Colonic mucosa (tissue), 4 donors: ENCODE results near the gene PAX5. TPM values are rescaled to one million over a fixed set of nuclear protein-coding genes. Genes with fewer than 3 reads are reported as not detected.

ENCODE experiments used
- DNase-seq: peaks from one replicate; pipeline ENCODE4 v3.0.0-alpha.2; 2020
- H3K27ac ChIP-seq: fragments of 200-600 bp; one replicate; pipeline ENCODE4 v1.8.0; 2021
- H3K27me3 ChIP-seq: fragments of 200-600 bp; one replicate; pipeline ENCODE4 v1.8.0; 2021
- H3K36me3 ChIP-seq: fragments of 200-600 bp; one replicate; pipeline ENCODE4 v1.8.0; 2021
- H3K4me1 ChIP-seq: fragments of 200-600 bp; one replicate; pipeline ENCODE4 v1.8.0; 2021; ENCODE audit warnings: mild to moderate bottlenecking
- H3K4me3 ChIP-seq: fragments of 200-600 bp; one replicate; pipeline ENCODE4 v1.8.0; 2021
- H3K9ac ChIP-seq, 2 donors: one replicate each; pipeline ENCODE4 v1.7.0; 2013; ENCODE audit warnings: control low read depth in 2 of 2, low read depth in 2 of 2, low read length in 2 of 2
- H3K9me3 ChIP-seq: fragments of 200-600 bp; one replicate; pipeline ENCODE4 v1.8.0; 2021
- intact Hi-C: fragments of 100-400 bp; cut with DNase I; formaldehyde crosslinking; loops from one replicate; pipeline ENCODE4 v1.14.1; 2022
- total RNA-seq, 2 donors: library from RNA; stranded (reverse); fragmentation: NEBNext Ultra II Directional in 1 of 2; extraction: Animal tissue kit (Norgen Biotek cat#: 25700) in 1 of 2; gene quantifications; one replicate each; pipeline ENCODE4 v1.2.1, GENCODE V29; 2021
- TF ChIP-seq, protein P1 (sequence below): fragments of 200-600 bp; IDR thresholded peaks from one replicate; pipeline ENCODE4 v1.8.0; 2022; ENCODE audit warnings: antibody characterized with exemption, mild to moderate bottlenecking
- donor health status: healthy.
- donor health status: DM: no; HTN: no; CAD: no.
- donor health status: DM: no; HTN: no; CAD: no.

The PAX5 gene
- total RNA-seq, 2 donors from 2014 or later = 0.08 to 0.32 TPM

DNA sequence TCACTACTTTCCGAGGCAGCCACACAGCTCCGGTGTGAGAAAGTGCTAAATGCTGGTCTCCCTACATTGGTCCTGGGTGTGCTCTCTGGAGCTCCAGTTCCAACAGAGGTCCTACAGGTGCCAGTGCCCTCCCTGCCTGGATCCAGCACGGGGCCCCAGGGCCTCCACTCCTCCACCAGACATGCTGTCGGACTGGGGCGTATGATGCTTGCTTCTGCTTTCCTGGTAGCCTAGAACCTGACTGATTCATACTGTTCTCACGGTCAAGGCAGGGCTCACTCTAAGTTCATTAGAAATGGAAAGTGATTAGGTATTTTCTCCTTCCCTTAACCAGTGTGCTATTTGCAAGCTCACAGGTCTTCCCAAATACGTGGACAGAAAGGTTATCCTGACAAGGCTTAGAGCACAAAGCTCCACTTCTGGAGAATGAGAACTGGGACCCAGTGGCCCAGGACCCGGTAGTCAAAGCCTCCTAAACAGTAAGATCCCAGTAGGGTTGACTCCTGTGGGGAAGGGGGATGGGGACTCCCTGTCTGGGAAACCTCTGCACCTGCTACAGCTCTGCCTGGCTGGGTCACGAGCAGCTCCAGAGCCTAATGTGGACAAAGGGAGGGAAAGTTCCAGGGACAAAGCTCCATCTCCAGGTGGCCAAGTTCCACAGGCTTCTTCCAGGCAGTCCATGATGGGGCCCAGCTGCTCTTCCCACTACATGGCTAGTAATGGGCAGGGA, 98.1 kb downstream of the PAX5 start:
- intact Hi-C loops = no loop called here
- Histone ChIP-seq H3K36me3 (no peaks in the 10 kb centered on the region), H3K27ac (no peak overlapping the region), H3K4me3 (no peak overlapping the region), H3K4me1 (no peaks in the 10 kb centered on the region), H3K9me3 (no peaks in the 10 kb centered on the region), H3K27me3 (no peaks in the 10 kb centered on the region), H3K9ac (no peak overlapping the region)
- TF ChIP-seq, protein P1, sequence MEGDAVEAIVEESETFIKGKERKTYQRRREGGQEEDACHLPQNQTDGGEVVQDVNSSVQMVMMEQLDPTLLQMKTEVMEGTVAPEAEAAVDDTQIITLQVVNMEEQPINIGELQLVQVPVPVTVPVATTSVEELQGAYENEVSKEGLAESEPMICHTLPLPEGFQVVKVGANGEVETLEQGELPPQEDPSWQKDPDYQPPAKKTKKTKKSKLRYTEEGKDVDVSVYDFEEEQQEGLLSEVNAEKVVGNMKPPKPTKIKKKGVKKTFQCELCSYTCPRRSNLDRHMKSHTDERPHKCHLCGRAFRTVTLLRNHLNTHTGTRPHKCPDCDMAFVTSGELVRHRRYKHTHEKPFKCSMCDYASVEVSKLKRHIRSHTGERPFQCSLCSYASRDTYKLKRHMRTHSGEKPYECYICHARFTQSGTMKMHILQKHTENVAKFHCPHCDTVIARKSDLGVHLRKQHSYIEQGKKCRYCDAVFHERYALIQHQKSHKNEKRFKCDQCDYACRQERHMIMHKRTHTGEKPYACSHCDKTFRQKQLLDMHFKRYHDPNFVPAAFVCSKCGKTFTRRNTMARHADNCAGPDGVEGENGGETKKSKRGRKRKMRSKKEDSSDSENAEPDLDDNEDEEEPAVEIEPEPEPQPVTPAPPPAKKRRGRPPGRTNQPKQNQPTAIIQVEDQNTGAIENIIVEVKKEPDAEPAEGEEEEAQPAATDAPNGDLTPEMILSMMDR = no peak
- DNase-seq = no peak

DNA sequence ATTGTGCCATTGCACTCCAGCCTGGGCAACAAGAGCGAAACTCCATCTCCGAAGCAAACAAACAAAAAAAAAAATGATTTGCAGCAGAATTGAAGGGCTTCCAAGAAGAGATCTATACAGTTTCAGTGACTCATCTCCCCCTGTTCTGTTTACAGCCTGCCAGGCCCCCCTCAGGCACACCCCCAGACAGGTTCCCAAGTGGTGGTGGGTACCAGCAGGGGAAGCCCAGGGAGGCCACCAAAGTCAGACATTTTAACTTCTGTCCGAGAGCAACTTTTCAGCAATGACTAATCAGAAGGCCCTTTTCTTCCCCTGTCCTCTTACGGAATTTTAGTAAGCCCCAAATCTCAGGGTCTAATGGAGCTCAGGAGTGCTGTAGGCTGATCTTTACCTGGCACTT, 98.7 kb downstream of the PAX5 start:
- no peaks in the 10 kb centered on the region for H3K36me3 ChIP-seq
- H3K4me3 ChIP-seq = no peak overlapping the region
- TF ChIP-seq, protein P1 = no peak
- H3K27me3 ChIP-seq = no peaks in the 10 kb centered on the region
- H3K9ac ChIP-seq = no peak overlapping the region
- no peaks in the 10 kb centered on the region for H3K9me3 ChIP-seq
- intact Hi-C loops = no loop called here
- no peak for DNase-seq
- H3K27ac ChIP-seq = no peak overlapping the region
- H3K4me1 ChIP-seq = no peaks in the 10 kb centered on the region

DNA sequence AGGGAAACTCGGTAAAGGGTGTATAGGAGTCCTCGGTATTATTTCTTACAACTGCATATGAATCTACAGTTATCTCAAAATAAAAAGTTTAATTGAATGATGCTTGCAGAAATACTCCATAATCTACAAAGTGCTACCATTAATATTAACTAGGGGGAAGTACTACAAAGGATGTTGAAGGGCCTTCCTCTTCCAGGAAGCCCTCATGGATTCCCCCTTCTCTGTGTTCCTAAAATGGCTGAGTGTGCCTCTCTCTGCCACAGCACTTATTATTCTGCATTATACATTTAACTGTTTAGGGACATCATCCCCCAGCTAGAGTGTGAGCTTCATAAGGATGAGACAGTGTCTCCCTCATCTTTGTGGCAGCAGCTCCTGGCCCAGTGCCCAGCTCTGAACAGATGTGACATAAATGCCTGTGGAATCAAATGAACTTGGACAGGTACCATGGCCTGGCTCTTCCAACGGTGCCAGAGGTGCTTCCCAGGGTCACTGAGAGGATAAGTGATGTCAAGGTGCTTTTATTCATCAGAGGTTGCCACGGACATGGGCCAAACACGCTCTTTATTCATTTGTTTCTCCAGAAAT, 99.5 kb downstream of the PAX5 start:
- no peaks in the 10 kb centered on the region for H3K9me3 ChIP-seq
- no peak for DNase-seq
- H3K4me1 ChIP-seq = no peaks in the 10 kb centered on the region
- no peaks in the 10 kb centered on the region for H3K36me3 ChIP-seq
- H3K27ac ChIP-seq = no peak overlapping the region
- no peaks in the 10 kb centered on the region for H3K27me3 ChIP-seq
- no peak overlapping the region for H3K4me3 ChIP-seq
- intact Hi-C loops = no loop called here
- TF ChIP-seq, protein P1 = no peak
- no peak overlapping the region for H3K9ac ChIP-seq

DNA sequence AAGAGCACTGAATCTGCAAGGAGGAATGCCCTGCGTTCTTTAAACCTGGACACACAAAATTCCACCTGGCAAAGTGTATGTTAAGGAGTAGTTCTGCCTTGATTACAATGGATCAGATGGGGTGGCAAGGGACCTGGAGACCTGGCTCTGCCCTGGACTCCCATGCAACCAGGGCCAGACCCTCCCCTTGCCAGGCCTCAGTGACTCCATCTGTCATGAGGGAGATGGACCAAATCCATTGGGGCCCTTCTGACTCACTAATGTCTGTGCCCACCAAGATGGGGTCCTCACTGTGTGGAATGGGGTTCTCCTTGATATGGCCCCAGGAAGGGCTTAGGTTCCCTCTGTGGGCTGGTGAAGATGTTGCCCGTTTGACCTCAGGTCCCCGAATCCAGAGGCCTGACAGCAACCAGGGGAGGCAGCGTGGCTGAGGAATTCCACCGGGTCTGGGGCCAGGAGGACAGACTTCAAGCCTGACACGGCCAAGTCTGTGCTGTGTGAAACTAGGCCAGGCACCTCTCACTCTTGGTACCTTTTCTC, 100.3 kb downstream of the PAX5 start:
- Histone ChIP-seq H3K27ac (no peak overlapping the region), H3K9ac (no peak overlapping the region), H3K27me3 (no peaks in the 10 kb centered on the region), H3K36me3 (no peaks in the 10 kb centered on the region), H3K4me3 (no peak overlapping the region), H3K9me3 (no peaks in the 10 kb centered on the region), H3K4me1 (no peaks in the 10 kb centered on the region)
- DNase-seq = no peak
- TF ChIP-seq, protein P1 = no peak
- intact Hi-C loops = no loop called here

DNA sequence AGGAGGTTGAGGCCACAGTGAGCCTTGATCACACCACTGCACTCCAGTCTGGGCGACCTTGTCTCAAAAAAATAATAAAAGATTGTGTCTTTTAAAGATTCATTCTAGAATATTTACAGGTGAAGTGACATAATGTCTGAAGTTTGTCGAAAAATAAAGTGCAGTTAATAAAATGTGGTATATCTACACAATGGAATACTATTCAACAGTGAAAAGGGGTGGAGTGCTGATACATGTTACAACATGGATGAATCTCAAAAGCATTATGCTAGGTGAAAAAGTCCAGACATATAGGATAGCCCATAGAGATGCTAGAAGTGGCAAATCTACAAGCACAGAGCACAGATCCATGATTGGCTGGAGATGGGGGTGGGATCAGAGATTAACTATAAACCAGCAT, 101.9 kb downstream of the PAX5 start:
- H3K27ac ChIP-seq = no peak overlapping the region
- H3K36me3 ChIP-seq = no peaks in the 10 kb centered on the region
- H3K27me3 ChIP-seq = no peaks in the 10 kb centered on the region
- no peaks in the 10 kb centered on the region for H3K4me1 ChIP-seq
- H3K4me3 ChIP-seq = no peak overlapping the region
- no peak overlapping the region for H3K9ac ChIP-seq
- no peaks in the 10 kb centered on the region for H3K9me3 ChIP-seq
- TF ChIP-seq, protein P1 = no peak
- no peak for DNase-seq
- intact Hi-C loops = no loop called here
